T-helper 2 cell treated with Interferon-gamma antibody and Interleukin-4, amounts not matched to agents 5 μg/mL and 100 μg/mL, for 36 hours (primary cell): ENCODE data around the gene MDH2.
"Not testable (repeated sequence)": the region's sequence is repeated elsewhere in the genome, so short reads cannot be mapped to it uniquely, and the experiment has no call there.

Source experiments
- DNase-seq: peaks from one replicate; pipeline ENCODE4 v3.0.0; 2021; ENCODE audit warnings: low spot score
- H3K27ac Mint-ChIP-seq: one replicate; pipeline ENCODE4 v1.8.0; 2021; ENCODE audit warnings: mild to moderate bottlenecking, mixed read lengths
- H3K27me3 Mint-ChIP-seq: one replicate; pipeline ENCODE4 v1.8.0; 2021; ENCODE audit warnings: low read depth, mixed read lengths
- H3K36me3 Mint-ChIP-seq: one replicate; pipeline ENCODE4 v1.8.0; 2021; ENCODE audit warnings: low read depth, mixed read lengths
- H3K4me1 Mint-ChIP-seq: one replicate; pipeline ENCODE4 v1.8.0; 2021; ENCODE audit warnings: low read depth, mixed read lengths
- H3K4me3 Mint-ChIP-seq: one replicate; pipeline ENCODE4 v1.8.0; 2022; ENCODE audit warnings: mild to moderate bottlenecking, moderate library complexity, mixed read lengths
- H3K9me3 Mint-ChIP-seq: one replicate; pipeline ENCODE4 v1.8.0; 2021; ENCODE audit warnings: mixed read lengths

MDH2 gene, protein sequence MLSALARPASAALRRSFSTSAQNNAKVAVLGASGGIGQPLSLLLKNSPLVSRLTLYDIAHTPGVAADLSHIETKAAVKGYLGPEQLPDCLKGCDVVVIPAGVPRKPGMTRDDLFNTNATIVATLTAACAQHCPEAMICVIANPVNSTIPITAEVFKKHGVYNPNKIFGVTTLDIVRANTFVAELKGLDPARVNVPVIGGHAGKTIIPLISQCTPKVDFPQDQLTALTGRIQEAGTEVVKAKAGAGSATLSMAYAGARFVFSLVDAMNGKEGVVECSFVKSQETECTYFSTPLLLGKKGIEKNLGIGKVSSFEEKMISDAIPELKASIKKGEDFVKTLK

DNA sequence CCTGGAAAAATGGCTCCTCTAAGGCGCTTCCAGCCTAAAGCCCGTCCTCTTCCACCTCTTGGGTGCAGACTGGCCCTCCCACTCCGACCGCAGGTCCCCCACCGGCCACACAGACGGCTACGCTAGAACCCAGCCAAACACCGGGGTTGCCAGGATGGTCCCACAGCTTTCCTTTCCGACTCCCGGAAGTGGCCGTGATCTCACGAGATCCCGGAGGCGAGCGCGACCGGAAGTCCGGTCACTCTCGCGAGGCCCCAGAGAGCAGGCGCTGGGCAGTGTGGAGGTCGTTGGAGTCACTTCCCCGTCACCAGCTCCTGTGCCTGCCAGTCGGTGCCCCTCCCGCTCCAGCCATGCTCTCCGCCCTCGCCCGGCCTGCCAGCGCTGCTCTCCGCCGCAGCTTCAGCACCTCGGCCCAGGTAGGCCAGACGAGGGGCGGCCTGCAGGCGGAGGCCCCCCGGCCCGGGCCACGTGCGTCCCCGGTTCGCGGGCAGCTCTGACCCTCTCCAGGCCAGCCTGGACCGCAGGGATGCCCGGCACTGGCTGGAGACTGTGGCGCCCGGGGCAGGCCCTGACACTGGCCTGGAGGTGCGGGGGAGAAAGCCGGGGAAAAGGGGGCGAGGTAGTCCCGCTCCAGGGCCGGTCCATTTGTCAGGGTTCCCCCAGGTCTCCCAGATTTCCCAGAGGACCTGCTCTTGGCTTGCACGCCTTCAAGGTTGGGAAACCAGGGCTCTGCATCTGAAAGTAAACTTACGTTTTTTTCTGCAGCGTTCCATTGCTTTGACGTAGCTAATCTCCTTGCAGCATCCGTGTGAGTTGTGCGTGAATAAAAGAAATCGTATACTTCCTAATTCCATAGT, at the start of gene MDH2, which contains the start of gene STYXL1:
Gene MDH2, plus strand, starts transcription at position 296 of the 857 bp plus-strand sequence. Its CDS starts 55 bp downstream, at position 351.
Gene STYXL1, minus strand, starts transcription at position 190 of the 857 bp plus-strand sequence. CDS start 17,477 bp downstream, outside the sequence.
- peak within 1 kb of the TSS; percentile 98 for H3K27ac Mint-ChIP-seq
- DNase-seq, result peak; percentile 94
- H3K9me3 Mint-ChIP-seq, result no peaks in the 10 kb centered on the region
- H3K4me3 Mint-ChIP-seq, result peak within 1 kb of the TSS; percentile 99
- H3K27me3 Mint-ChIP-seq, result no peaks in the 10 kb centered on the region
- H3K4me1 Mint-ChIP-seq, result peaks cover 36% of the 10 kb centered on the region
- H3K36me3 Mint-ChIP-seq, result peaks cover 38% of the 10 kb centered on the region

DNA sequence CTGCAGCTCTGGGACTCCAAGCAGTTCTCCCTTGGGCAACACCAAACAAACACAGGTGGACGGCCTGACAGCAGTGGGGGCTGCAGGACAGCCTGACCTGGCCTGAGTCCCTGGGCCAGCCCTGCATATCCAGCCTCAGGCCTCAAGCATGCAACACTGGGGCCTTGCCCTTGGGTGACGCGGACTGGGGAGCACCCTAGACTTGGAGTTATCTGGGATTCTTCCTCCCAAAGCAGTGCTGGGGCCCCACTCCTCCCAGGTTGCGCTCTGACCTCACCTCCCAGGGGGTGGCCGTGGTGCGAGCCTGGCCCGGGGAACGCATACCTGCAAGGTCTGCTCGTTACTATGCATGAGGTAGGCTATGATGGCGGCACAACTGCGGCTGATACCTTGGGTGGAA, 47.3 kb upstream of the MDH2 start:
- H3K4me1 Mint-ChIP-seq, result peaks cover 13% of the 10 kb centered on the region
- no peak overlapping the region for H3K4me3 Mint-ChIP-seq
- no peak overlapping the region for H3K27ac Mint-ChIP-seq
- peaks cover 36% of the 10 kb centered on the region for H3K36me3 Mint-ChIP-seq
- H3K9me3 Mint-ChIP-seq, result no peaks in the 10 kb centered on the region
- no peaks in the 10 kb centered on the region for H3K27me3 Mint-ChIP-seq
- no peak for DNase-seq

DNA sequence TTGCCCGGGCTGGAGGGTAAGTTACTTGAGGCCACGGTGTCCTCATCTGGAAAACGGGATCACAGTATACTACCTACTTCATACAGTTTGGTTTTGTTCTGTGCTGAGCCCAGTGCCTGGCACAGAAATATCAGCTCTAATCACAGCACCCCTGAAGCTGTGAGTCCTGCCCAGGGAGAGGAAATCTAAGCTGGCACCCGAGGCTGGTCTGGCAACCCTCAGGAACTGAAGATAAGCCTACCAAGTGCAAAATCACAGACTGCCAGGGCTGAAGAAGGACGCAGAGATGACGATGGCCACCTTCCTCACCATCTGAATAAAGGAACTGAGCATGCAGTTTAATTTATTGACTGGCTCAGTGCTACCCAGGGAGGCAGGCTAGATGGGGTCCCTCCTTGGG, 45.8 kb upstream of the MDH2 start:
- H3K4me1 Mint-ChIP-seq, result peaks cover 8% of the 10 kb centered on the region
- no peak for DNase-seq
- H3K9me3 Mint-ChIP-seq, result no peaks in the 10 kb centered on the region
- no peak overlapping the region for H3K27ac Mint-ChIP-seq
- peaks cover 28% of the 10 kb centered on the region for H3K36me3 Mint-ChIP-seq
- H3K4me3 Mint-ChIP-seq, result no peak overlapping the region
- no peaks in the 10 kb centered on the region for H3K27me3 Mint-ChIP-seq

DNA sequence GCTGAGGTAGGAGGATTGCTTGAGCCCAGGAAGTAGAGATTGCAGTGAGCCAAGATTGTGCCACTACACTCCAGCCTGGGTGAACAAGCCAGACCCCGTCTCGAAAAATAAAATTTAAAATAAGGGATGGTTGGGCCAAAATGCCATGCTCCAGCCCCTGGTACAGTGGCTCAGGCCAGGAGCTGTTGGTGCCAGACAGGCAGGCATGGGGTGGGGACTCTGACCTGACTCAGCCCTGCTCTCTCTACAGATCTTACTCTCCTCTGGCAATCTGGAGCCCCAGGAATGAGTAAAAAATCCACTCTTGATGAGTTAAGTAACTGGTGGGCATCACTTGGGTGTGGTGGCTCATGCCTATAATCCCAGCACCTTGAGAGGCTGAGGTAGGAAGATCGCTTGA, 45.1 kb upstream of the MDH2 start:
- no peaks in the 10 kb centered on the region for H3K9me3 Mint-ChIP-seq
- DNase-seq, result no peak
- peaks cover 2% of the 10 kb centered on the region for H3K4me1 Mint-ChIP-seq
- no peaks in the 10 kb centered on the region for H3K27me3 Mint-ChIP-seq
- no peak overlapping the region for H3K4me3 Mint-ChIP-seq
- H3K36me3 Mint-ChIP-seq, result peaks cover 22% of the 10 kb centered on the region
- no peak overlapping the region for H3K27ac Mint-ChIP-seq

DNA sequence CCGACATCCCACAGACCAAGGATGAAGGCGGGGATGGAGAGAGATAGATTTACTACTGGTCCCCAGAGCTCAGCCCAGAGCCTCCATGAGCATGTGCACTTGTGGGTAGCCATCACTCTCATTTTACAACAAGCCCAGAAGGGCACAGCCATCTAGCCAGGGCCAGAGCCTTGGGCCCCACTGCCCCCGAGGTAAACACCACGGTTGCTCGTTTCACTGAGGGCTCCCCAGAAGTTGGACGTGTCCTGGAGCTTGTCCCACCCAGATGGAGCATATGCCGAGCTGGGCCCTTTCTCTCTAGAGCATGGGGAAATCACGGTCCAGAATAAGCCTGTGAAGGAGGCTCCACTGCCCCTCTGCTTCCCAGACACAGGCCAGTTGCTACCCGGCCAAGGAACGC, 44.6 kb upstream of the MDH2 start:
- no peaks in the 10 kb centered on the region for H3K9me3 Mint-ChIP-seq
- no peak overlapping the region for H3K4me3 Mint-ChIP-seq
- no peaks in the 10 kb centered on the region for H3K27me3 Mint-ChIP-seq
- peaks cover 5% of the 10 kb centered on the region for H3K4me1 Mint-ChIP-seq
- no peak overlapping the region for H3K27ac Mint-ChIP-seq
- H3K36me3 Mint-ChIP-seq, result peaks cover 25% of the 10 kb centered on the region
- no peak for DNase-seq

DNA sequence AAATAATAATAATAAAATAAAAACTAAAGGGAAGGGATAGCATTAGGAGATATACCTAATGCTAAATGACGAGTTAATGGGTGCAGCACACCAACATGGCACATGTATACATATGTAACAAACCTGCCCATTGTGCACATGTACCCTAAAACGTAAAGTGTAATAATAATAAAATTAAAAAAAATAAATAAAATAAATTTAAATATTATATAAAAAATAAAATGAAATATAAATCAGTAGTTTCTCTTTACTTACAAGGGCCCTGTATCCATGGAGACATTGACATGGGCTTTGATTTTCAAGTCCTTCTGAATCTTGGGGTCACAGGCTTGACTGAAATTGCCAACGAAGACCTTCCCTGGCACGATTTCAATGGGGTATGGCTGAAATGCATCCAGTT, 42.9 kb upstream of the MDH2 start:
- H3K9me3 Mint-ChIP-seq, H3K4me3 Mint-ChIP-seq, H3K27ac Mint-ChIP-seq, DNase-seq, H3K27me3 Mint-ChIP-seq: not testable (repeated sequence)
- Mint-ChIP-seq H3K36me3 (peaks cover 25% of the 10 kb centered on the region), H3K4me1 (peaks cover 18% of the 10 kb centered on the region)

DNA sequence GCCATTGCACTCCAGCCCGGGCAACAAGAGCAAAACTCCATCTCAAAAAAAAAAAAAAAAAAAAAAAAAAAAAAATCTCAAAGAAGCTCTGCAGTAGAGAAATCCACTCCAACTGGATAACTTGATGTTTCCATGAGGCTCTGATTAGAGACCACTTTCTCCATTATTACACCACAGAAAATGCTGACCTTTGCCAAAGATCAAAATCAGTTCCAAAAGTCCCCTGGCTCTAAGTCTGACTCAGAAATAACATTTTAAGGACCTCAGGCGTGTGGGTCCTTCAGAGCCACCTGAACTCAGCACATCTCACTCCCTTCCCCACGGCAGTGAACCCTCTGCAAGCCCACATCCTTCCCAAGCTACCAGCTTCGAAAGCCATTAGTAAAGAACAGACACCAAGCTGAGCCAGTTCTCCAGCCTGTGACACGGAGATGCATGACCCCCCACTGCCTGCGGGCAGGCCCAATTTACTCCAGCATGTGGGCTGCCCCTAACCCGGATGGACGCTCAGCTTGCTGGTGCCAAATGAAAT, 39.7 kb upstream of the MDH2 start:
- H3K4me1 Mint-ChIP-seq, result peaks cover 25% of the 10 kb centered on the region
- peak; percentile 64 for DNase-seq
- H3K27ac Mint-ChIP-seq, result peak overlapping the region; percentile 62

DNA sequence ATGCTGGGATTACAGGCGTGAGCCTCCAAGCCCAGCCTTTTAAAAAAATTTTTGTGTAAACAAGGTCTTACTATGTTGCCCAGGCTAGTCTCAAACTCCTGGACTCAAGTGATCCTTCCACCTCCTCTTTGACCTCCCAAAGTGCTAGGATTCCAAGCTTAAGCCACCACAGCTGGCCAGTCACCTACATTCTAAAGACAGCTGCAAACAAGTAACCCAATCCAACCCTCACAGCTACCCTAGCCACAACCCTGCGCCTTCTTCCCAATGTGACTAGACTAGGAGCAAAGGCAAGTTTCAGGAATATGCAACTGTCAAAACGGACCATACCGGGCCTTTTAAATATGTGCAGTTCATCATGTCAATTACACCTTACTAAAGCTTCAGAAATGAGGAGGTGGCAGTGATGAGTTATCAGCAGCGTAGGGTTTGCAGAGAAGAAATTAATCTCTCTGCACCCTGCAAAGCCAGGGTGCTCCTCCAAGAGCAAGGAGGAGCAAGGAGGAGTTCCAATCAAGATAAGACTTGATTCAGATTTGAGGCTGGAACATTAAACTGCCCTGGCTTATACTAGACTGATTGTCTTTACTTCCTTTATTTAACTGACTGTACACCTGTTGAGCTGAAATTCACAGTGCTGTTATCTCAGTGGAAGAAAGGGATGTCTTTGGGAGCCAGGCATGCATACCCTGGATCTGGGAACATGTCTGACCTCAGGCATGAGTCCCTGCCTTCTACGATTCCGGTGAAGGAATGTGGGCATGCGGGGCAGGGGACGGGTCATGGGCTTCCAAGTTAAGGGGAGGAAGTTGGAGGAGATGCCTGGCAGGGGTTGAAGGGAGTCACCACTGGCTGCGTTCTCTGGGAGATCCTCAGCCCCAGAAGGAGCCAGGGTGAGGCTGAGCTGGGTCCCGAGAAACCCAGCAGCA, 38.0 kb upstream of the MDH2 start:
- peaks cover 25% of the 10 kb centered on the region for H3K4me1 Mint-ChIP-seq
- peak overlapping the region; percentile 76 for H3K4me3 Mint-ChIP-seq
- no peaks in the 10 kb centered on the region for H3K27me3 Mint-ChIP-seq
- peaks cover 31% of the 10 kb centered on the region for H3K36me3 Mint-ChIP-seq
- no peak for DNase-seq
- peak overlapping the region; percentile 92 for H3K27ac Mint-ChIP-seq
- H3K9me3 Mint-ChIP-seq, result no peaks in the 10 kb centered on the region

More for the DNA sequence above, 39.7 kb upstream of the MDH2 start:
- Mint-ChIP-seq H3K36me3 (peaks cover 30% of the 10 kb centered on the region), H3K9me3 (no peaks in the 10 kb centered on the region), H3K27me3 (no peaks in the 10 kb centered on the region), H3K4me3 (peak overlapping the region; percentile 76)

DNA sequence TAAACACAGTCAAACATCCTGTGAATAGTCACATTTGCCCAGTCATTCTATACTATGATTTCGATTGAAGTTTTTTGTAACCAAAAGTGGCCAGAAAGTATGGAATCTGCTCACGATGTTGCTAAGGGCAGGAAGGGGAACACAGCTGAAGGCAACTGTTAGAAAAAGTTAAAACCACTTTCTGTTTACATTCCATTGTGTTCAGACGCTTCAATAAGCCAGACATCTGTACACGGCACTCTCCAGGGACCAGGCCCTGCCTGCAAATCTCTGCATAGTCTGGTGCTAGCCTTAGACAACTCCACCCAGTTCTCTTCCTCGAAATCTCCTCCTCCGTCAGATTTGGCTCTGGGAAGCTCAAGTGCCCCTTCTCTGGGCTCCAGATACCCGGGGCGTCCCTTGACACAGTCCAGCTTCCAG, 36.5 kb upstream of the MDH2 start:
- Mint-ChIP-seq H3K4me3 (no peak overlapping the region), H3K4me1 (peaks cover 25% of the 10 kb centered on the region), H3K27me3 (no peaks in the 10 kb centered on the region), H3K36me3 (peaks cover 33% of the 10 kb centered on the region), H3K9me3 (no peaks in the 10 kb centered on the region), H3K27ac (no peak overlapping the region)
- no peak for DNase-seq

DNA sequence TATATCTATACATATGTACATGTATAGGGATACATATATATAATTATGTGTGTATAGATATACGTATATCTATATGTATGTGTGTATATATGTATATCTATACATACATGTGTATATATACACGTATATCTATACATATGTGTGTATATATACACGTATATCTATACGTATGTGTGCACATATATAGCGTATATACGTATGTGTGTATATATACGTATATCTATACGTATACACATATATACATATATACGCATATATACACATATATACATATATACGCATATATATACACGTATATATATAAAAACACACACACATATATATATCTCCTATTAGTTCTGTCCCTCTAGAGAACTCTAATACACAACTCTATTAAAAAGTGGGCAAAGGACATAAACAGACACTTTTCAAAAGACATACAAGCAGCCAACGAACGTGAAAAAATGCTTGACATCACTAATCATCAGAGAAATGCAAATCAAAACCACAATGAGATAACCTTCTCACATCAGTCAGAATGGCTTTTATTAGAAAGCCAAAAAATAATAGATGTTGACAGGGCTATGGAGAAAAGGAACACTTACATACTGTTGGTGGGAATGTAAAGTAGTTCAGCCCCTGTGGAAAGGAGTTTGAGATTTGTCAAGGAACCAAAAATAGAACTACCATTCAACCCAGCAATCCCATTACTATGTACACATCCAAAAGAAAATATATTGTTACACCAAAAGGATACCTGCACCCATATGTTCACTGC, 31.5 kb upstream of the MDH2 start:
- no peak overlapping the region for H3K4me3 Mint-ChIP-seq
- no peak for DNase-seq
- H3K4me1 Mint-ChIP-seq, result peaks cover 13% of the 10 kb centered on the region
- no peaks in the 10 kb centered on the region for H3K27me3 Mint-ChIP-seq
- no peaks in the 10 kb centered on the region for H3K9me3 Mint-ChIP-seq
- no peak overlapping the region for H3K27ac Mint-ChIP-seq
- peaks cover 41% of the 10 kb centered on the region for H3K36me3 Mint-ChIP-seq

DNA sequence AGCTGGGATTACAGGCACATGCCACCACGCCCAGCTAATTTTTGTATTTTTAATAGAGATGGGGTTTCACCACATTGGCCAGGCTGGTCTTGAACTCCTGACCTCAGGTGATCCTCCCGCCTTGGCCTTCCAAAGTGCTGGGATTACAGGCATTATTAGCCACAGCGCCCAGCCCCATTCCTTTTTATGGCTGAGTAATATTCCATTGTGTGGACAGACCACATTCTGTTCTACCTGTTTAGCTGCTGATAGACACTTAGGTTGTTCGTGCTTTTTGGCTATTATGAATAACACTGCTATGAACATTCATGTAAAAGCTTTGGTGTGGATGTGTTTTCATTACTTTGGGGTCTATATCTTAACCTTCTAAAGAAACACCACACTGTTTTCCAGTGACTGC, 29.4 kb upstream of the MDH2 start:
- Mint-ChIP-seq H3K4me1 (peaks cover 20% of the 10 kb centered on the region), H3K36me3 (peaks cover 44% of the 10 kb centered on the region)
- not testable (repeated sequence) for H3K27ac Mint-ChIP-seq, DNase-seq, H3K27me3 Mint-ChIP-seq, H3K9me3 Mint-ChIP-seq, H3K4me3 Mint-ChIP-seq

DNA sequence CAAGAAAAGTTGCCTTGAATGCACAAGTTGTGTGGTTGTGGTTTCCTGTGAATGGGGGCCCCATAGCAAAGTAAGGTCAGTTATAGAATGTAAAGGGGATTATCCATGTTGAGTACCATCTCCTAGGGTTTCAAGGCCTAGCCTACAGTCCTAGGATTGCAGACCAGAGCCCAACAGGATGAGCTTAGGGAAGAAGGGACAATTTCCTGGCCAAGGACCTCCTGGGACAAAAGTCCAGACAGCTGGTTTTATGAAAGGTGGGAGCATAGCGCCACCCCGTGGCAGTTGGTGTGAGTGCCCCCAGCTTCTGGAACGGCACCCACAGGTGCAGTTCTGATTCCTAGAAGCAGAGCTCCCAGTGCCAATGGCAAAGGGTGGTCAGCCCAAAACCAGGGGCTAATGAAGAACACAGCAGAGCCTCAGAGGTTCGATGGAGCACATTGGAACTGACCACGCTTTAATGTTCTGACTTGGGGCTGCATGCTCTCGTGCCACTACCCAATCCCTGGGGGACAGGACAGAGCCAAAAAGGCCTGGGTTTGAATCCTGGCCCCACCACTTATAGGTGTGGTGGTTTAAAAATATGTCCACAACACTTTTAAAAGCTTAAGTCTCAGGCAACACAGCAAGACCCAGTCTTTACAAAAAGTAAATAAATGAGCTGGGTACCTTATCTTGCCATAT, 27.7 kb upstream of the MDH2 start:
- Mint-ChIP-seq H3K4me3 (peak overlapping the region; percentile 62), H3K27me3 (no peaks in the 10 kb centered on the region), H3K9me3 (no peaks in the 10 kb centered on the region), H3K36me3 (peaks cover 42% of the 10 kb centered on the region), H3K27ac (peak overlapping the region; percentile 65), H3K4me1 (peaks cover 20% of the 10 kb centered on the region)
- DNase-seq, result peak; percentile 58
